HG03575 (cell line): ENCODE results near the gene IGFLR1.

ENCODE experiments used
- ATAC-seq: cut with Tn5 transposase; IDR thresholded peaks from one replicate; pipeline ENCODE4 v1.9.1; 2021; ENCODE audit not compliant: unreplicated experiment, insufficient number of reproducible peaks, low FRiP score; ENCODE audit errors: extremely low read depth

The IGFLR1 gene

GRCh38 chr19:35716801-35717664 is 25.2 kb downstream of the IGFLR1 start:
- ATAC-seq = no peak

- ATAC-seq = no peak
These were observed 26.1 kb downstream of the IGFLR1 start for GRCh38 chr19:35715981-35716800.

- no peak for ATAC-seq
These were observed 26.9 kb downstream of the IGFLR1 start for GRCh38 chr19:35715355-35715809.

- ATAC-seq = no peak
These were observed 27.5 kb downstream of the IGFLR1 start for GRCh38 chr19:35714601-35715354.

- no peak for ATAC-seq
These were observed 28.3 kb downstream of the IGFLR1 start for GRCh38 chr19:35713904-35714495.

- ATAC-seq = no peak
These were observed 28.8 kb downstream of the IGFLR1 start for GRCh38 chr19:35713506-35713850.

GRCh38 chr19:35712567-35713505 is 29.4 kb downstream of the IGFLR1 start:
- ATAC-seq = no peak

GRCh38 chr19:35710784-35711723 is 31.2 kb downstream of the IGFLR1 start:
- ATAC-seq = no peak

GRCh38 chr19:35708391-35708790 is 33.9 kb downstream of the IGFLR1 start:
- no peak for ATAC-seq

- no peak for ATAC-seq
These were observed 38.0 kb downstream of the IGFLR1 start, which contains the start of gene ZBTB32 for GRCh38 chr19:35704218-35704617. Gene ZBTB32 (plus strand): TSS chr19:35704558. CDS start chr19:35714627, 10,069 bp downstream.

GRCh38 chr19:35703343-35703742 is 38.9 kb downstream of the IGFLR1 start:
- no peak for ATAC-seq

GRCh38 chr19:35702223-35703012 is 39.8 kb downstream of the IGFLR1 start:
- ATAC-seq = peak; percentile 39

- no peak for ATAC-seq
These were observed 45.4 kb downstream of the IGFLR1 start for GRCh38 chr19:35696835-35697234.

- no peak for ATAC-seq
These were observed 46.3 kb downstream of the IGFLR1 start for GRCh38 chr19:35695895-35696422.

- ATAC-seq = no peak
These were observed 48.2 kb downstream of the IGFLR1 start for GRCh38 chr19:35693835-35694599.
